ENCODE measurements around the gene PRKAR2A. TPM values are rescaled to one million over a fixed set of nuclear protein-coding genes. Genes with fewer than 3 reads are reported as not detected.

Gene PRKAR2A
- total and polyA plus RNA-seq, 10 of the 15 experiments (the other 5 are each of a cell fraction or from before 2014, with no cell fraction given), result 9.8 to 46.2 (median 13.2) TPM

GRCh38 chr3:48847053-48847503 lies 596 bp downstream of the PRKAR2A start (continued):
- TF ChIP-seq ZBTB4 (CRISPR knock-in tag; IDR thresholded peaks at IDR 0.05), result no peak
- TF ChIP-seq SREBF1 (IDR thresholded peaks at IDR 0.05; ENCODE audit: low read length), result no peak
- TF ChIP-seq LARP7 (IDR thresholded peaks at IDR 0.05), result no peak
- peak; percentile 40; the same call in 1 of the 2 replicates for TF ChIP-seq RUNX3 (IDR thresholded peaks at IDR 0.05; ENCODE audit: low read length)
- TF ChIP-seq BHLHE40 (IDR thresholded peaks at IDR 0.05; ENCODE audit: borderline replicate concordance in 1 of 2, low read depth in 2 of 2, low read length in 1 of 2), result peak; percentile 36 to 72; a peak in 2 of 4 replicates
- TF ChIP-seq PAX8 (IDR thresholded peaks at IDR 0.05), result no peak

DNA sequence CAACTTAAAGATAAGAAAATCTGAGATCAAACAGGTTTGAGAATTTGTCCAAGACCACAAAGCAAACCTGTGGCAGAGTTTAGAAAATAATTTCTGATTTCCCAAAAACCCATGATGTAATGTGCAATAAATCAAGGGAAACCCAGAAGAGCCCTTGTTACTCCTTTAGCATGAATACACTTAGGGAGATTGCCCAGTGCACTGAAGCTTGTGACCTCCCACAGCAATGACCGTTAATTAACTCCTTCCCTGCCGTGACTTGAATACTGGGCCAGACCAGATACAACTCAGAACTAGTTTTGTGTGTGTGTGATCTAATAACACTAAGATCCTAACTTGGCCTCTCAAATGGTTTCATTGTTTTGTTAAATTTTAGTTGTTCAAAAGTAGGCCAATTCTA lies 2.5 kb downstream of the PRKAR2A start:
- CTCF ChIA-PET, result interaction anchor here (1.2 kb wide), 1 partner anchor 53 kb away, joined by 3 read pairs; no protein-coding TSS in a partner anchor
- POLR2A ChIA-PET, result interaction anchor here (0.7 to 1.0 kb wide), 2 partner anchors 9 to 130 kb away, joined by 3 to 4 read pairs; no protein-coding TSS in a partner anchor
- H3K4me2 ChIP-seq (ENCODE audit: control insufficient read depth, insufficient read depth), result no peak overlapping the region
- BruUV-seq (replicated peaks), result TSS peak; percentile 17
- RAD21 ChIA-PET (ENCODE audit: unreplicated experiment), result interaction anchor here (0.8 to 0.9 kb wide), 2 partner anchors 107 to 162 kb away, joined by 3 read pairs; partner anchors contain the start of gene WDR6
- H3K27ac ChIP-seq (ENCODE audit: control insufficient read depth, insufficient read depth), result no peak overlapping the region
- in situ Hi-C loops (cut with MboI), result no loop called here
- SMC1A ChIA-PET (ENCODE audit: uncharacterized antibody, unreplicated experiment), result interaction anchor here (1.0 kb wide), 1 partner anchor 59 kb away, joined by 3 read pairs; no protein-coding TSS in a partner anchor
- no peaks in the 10 kb centered on the region for H4K20me1 ChIP-seq (ENCODE audit: control insufficient read depth, insufficient read depth)
- intact Hi-C loops (cut with micrococcal nuclease; ENCODE audit: unreplicated experiment), result loop anchor here (5.0 kb wide), 1 partner anchor 52 kb away; the partner anchor contains the start of gene SLC25A20
- no peak overlapping the region for H3K9ac ChIP-seq (ENCODE audit: control insufficient read depth, insufficient read depth, low read length)
- no peak overlapping the region for H2AFZ ChIP-seq (ENCODE audit: control insufficient read depth, low read depth, low read length)
- DNase-seq (ENCODE audit: low read depth, low spot score), result no peak
- ATAC-seq, result no peak
- no peaks in the 10 kb centered on the region for H3K36me3 ChIP-seq (ENCODE audit: control insufficient read depth in 2 of 2, insufficient read depth in 2 of 2, low read length in 1 of 2)
- FAIRE-seq, result no peak
- H3K9me3 ChIP-seq (replicated peaks; ENCODE audit: control insufficient read depth, insufficient read depth, low read length), result no peaks in the 10 kb centered on the region
- H3K27me3 ChIP-seq (replicated peaks in 1 of 2; ENCODE audit: control insufficient read depth in 2 of 2, insufficient read depth in 2 of 2, low read length in 1 of 2), result no peaks in the 10 kb centered on the region
- H3K4me1 ChIP-seq (ENCODE audit: control insufficient read depth, insufficient read depth, low read length), result peaks cover 5% of the 10 kb centered on the region; the same call in 1 of the 2 replicates
- H3K79me2 ChIP-seq (ENCODE audit: control insufficient read depth, insufficient read depth, low read length), result peaks cover 8% of the 10 kb centered on the region
- no peak overlapping the region for H3K4me3 ChIP-seq
- WGBS (ENCODE audit: insufficient coverage, insufficient replicate concordance, low lambda C conversion rate, missing lambda C conversion rate), result 93% methylated on average over 2 of the region's 2 CpGs
- TF ChIP-seq, protein P1, sequence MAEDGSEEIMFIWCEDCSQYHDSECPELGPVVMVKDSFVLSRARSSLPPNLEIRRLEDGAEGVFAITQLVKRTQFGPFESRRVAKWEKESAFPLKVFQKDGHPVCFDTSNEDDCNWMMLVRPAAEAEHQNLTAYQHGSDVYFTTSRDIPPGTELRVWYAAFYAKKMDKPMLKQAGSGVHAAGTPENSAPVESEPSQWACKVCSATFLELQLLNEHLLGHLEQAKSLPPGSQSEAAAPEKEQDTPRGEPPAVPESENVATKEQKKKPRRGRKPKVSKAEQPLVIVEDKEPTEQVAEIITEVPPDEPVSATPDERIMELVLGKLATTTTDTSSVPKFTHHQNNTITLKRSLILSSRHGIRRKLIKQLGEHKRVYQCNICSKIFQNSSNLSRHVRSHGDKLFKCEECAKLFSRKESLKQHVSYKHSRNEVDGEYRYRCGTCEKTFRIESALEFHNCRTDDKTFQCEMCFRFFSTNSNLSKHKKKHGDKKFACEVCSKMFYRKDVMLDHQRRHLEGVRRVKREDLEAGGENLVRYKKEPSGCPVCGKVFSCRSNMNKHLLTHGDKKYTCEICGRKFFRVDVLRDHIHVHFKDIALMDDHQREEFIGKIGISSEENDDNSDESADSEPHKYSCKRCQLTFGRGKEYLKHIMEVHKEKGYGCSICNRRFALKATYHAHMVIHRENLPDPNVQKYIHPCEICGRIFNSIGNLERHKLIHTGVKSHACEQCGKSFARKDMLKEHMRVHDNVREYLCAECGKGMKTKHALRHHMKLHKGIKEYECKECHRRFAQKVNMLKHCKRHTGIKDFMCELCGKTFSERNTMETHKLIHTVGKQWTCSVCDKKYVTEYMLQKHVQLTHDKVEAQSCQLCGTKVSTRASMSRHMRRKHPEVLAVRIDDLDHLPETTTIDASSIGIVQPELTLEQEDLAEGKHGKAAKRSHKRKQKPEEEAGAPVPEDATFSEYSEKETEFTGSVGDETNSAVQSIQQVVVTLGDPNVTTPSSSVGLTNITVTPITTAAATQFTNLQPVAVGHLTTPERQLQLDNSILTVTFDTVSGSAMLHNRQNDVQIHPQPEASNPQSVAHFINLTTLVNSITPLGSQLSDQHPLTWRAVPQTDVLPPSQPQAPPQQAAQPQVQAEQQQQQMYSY (CRISPR knock-in tag; IDR thresholded peaks at IDR 0.05), result no peak
- TF ChIP-seq PKNOX1 (IDR thresholded peaks at IDR 0.05) (no peak), IRF5 (IDR thresholded peaks at IDR 0.05; ENCODE audit: borderline replicate concordance) (no peak), HCFC1 (IDR thresholded peaks at IDR 0.05; ENCODE audit: low read length) (no peak), ATF7 (IDR thresholded peaks at IDR 0.05; ENCODE audit: low read depth) (no peak)
- TF ChIP-seq, protein P2, sequence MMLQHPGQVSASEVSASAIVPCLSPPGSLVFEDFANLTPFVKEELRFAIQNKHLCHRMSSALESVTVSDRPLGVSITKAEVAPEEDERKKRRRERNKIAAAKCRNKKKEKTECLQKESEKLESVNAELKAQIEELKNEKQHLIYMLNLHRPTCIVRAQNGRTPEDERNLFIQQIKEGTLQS (IDR thresholded peaks at IDR 0.05; ENCODE audit: borderline replicate concordance, extremely low read depth, low read depth, low read length), result no peak
